WTC11 (cell line): ENCODE data around the gene CAD. TPM values are rescaled to one million over a fixed set of nuclear protein-coding genes. Genes with fewer than 3 reads are reported as not detected.

ENCODE experiments used
- ATAC-seq: fragments of 200-7000 bp; cut with Tn5 transposase; 2 replicates; pipeline ENCODE4 v1.10.0; 2021; ENCODE audit warnings: mild to moderate bottlenecking, moderate library complexity
- CTCF ChIA-PET: fragments of 300-600 bp; sonication (Branson Sonifier 250); formaldehyde crosslinking; loops from one replicate; lab custom pipeline; 2021; ENCODE audit warnings: antibody characterized with exemption; lab: Charles Lee
- POLR2A ChIA-PET: fragments of 350-600 bp; sonication (Branson Sonifier 250); formaldehyde crosslinking; loops from one replicate; lab custom pipeline; 2021; ENCODE audit warnings: antibody characterized with exemption; lab: Charles Lee
- DNase-seq: peaks from one replicate; pipeline ENCODE4 v3.0.0; 2021; ENCODE audit warnings: low spot score
- H3K27ac Mint-ChIP-seq: 2 replicates; pipeline ENCODE4 v1.8.0; 2021; ENCODE audit warnings: mixed read lengths
- H3K27me3 Mint-ChIP-seq: 2 replicates; pipeline ENCODE4 v1.8.0; 2021; ENCODE audit warnings: low read depth, mild to moderate bottlenecking, moderate library complexity, mixed read lengths
- H3K36me3 Mint-ChIP-seq: 2 replicates; pipeline ENCODE4 v1.8.0; 2021; ENCODE audit warnings: mixed read lengths
- H3K4me1 Mint-ChIP-seq: 2 replicates; pipeline ENCODE4 v1.8.0; 2022; ENCODE audit warnings: mixed read lengths
- H3K4me3 Mint-ChIP-seq: 2 replicates; pipeline ENCODE4 v1.8.0; 2021; ENCODE audit warnings: mild to moderate bottlenecking, moderate library complexity, mixed read lengths
- H3K9me3 Mint-ChIP-seq: 2 replicates; pipeline ENCODE4 v1.8.0; 2021; ENCODE audit warnings: mixed read lengths
- CREB1 ChIP-seq: sonication (generic); formaldehyde crosslinking; IDR thresholded peaks from 2 replicates; pipeline ENCODE4 v1.8.0; 2023; ENCODE audit warnings: mild to moderate bottlenecking, missing genetic modification reagents
- ELF4 ChIP-seq: sonication (generic); formaldehyde crosslinking; IDR thresholded peaks from 2 replicates; pipeline ENCODE4 v1.8.1; 2022; ENCODE audit warnings: low read depth, mild to moderate bottlenecking, moderate library complexity, missing genetic modification reagents
- EMX1 ChIP-seq: fragments of 250-450 bp; sonication (Bioruptor Pico); IDR thresholded peaks from 2 replicates; pipeline ENCODE4 v1.8.0; 2021; ENCODE audit warnings: mild to moderate bottlenecking
- ESRRA ChIP-seq: sonication (generic); formaldehyde crosslinking; IDR thresholded peaks from 2 replicates; pipeline ENCODE4 v1.8.1; 2022; ENCODE audit warnings: mild to moderate bottlenecking, missing genetic modification reagents, borderline replicate concordance
- GABPB1 ChIP-seq: sonication (generic); formaldehyde crosslinking; IDR thresholded peaks from 2 replicates; pipeline ENCODE4 v1.8.1; 2023; ENCODE audit warnings: mild to moderate bottlenecking, missing genetic modification reagents
- GTF2I ChIP-seq: fragments of 250-450 bp; sonication (Bioruptor Pico); conservative IDR thresholded peaks from 2 replicates; pipeline ENCODE4 v1.4.0; 2021; ENCODE audit warnings: mild to moderate bottlenecking
- MXD4 ChIP-seq: fragments of 250-450 bp; sonication (Bioruptor Pico); IDR thresholded peaks from 2 replicates; pipeline ENCODE4 v1.8.0; 2021; ENCODE audit warnings: mild to moderate bottlenecking, moderate library complexity, borderline replicate concordance
- MYBL2 ChIP-seq: sonication (generic); formaldehyde crosslinking; IDR thresholded peaks from 2 replicates; pipeline ENCODE4 v1.8.1; 2023; ENCODE audit warnings: mild to moderate bottlenecking, moderate library complexity, missing genetic modification reagents
- NFE2L1 ChIP-seq: sonication (generic); formaldehyde crosslinking; IDR thresholded peaks from 2 replicates; pipeline ENCODE4 v1.8.1; 2023; ENCODE audit warnings: missing genetic modification reagents
- NR1H2 ChIP-seq: sonication (generic); formaldehyde crosslinking; IDR thresholded peaks from 2 replicates; pipeline ENCODE4 v1.9.0; 2021; ENCODE audit warnings: mild to moderate bottlenecking, moderate library complexity, missing genetic modification reagents
- SMAD3 ChIP-seq: sonication (generic); formaldehyde crosslinking; IDR thresholded peaks from 2 replicates; pipeline ENCODE4 v1.8.0; 2022; ENCODE audit warnings: missing genetic modification reagents, mild to moderate bottlenecking, borderline replicate concordance
- TCF7 ChIP-seq: sonication (generic); formaldehyde crosslinking; IDR thresholded peaks from 2 replicates; pipeline ENCODE4 v1.8.0; 2022; ENCODE audit warnings: mild to moderate bottlenecking, low read depth, missing genetic modification reagents, moderate library complexity
- TEAD4 ChIP-seq: sonication (generic); formaldehyde crosslinking; IDR thresholded peaks from 2 replicates; pipeline ENCODE4 v1.8.0; 2022; ENCODE audit warnings: mild to moderate bottlenecking, missing genetic modification reagents
- ZBTB21 ChIP-seq: sonication (generic); formaldehyde crosslinking; IDR thresholded peaks from 2 replicates; pipeline ENCODE4 v1.8.1; 2023; ENCODE audit warnings: mild to moderate bottlenecking, missing genetic modification reagents, borderline replicate concordance
- ZNF219 ChIP-seq: sonication (generic); formaldehyde crosslinking; IDR thresholded peaks from 2 replicates; pipeline ENCODE4 v1.8.0; 2023; ENCODE audit warnings: missing genetic modification reagents, mild to moderate bottlenecking, borderline replicate concordance
- ZNF232 ChIP-seq: sonication (generic); formaldehyde crosslinking; IDR thresholded peaks from 2 replicates; pipeline ENCODE4 v1.8.0; 2022; ENCODE audit warnings: mild to moderate bottlenecking, missing genetic modification reagents
- ZNF423 ChIP-seq: fragments of 250-450 bp; sonication (Bioruptor Pico); IDR thresholded peaks from 2 replicates; pipeline ENCODE4 v2.1.2; 2022; ENCODE audit warnings: mild to moderate bottlenecking, moderate library complexity
- total RNA-seq: library from RNA; stranded (reverse); gene quantifications from 3 replicates; pipeline ENCODE4 v1.2.3, GENCODE V29; 2021
- TF ChIP-seq, protein P1 (sequence below): sonication (generic); formaldehyde crosslinking; IDR thresholded peaks from 2 replicates; pipeline ENCODE4 v1.8.1; 2022; ENCODE audit warnings: mild to moderate bottlenecking, missing genetic modification reagents, moderate library complexity, borderline replicate concordance
- TF ChIP-seq, protein P2 (sequence below): sonication (generic); formaldehyde crosslinking; IDR thresholded peaks from 2 replicates; pipeline ENCODE4 v1.8.1; 2023; ENCODE audit warnings: mild to moderate bottlenecking, moderate library complexity, missing genetic modification reagents
- TF ChIP-seq, protein P3 (sequence below): sonication (generic); formaldehyde crosslinking; conservative IDR thresholded peaks from 2 replicates; pipeline ENCODE4 v1.8.1; 2022; ENCODE audit warnings: mild to moderate bottlenecking, missing genetic modification reagents
- TF ChIP-seq, protein P4 (sequence below): sonication (generic); formaldehyde crosslinking; IDR thresholded peaks from 2 replicates; pipeline ENCODE4 v1.8.1; 2022; ENCODE audit warnings: mild to moderate bottlenecking, moderate library complexity, missing genetic modification reagents

Gene CAD
- total RNA-seq, 1 experiment from 2014 or later, result 178 TPM

DNA sequence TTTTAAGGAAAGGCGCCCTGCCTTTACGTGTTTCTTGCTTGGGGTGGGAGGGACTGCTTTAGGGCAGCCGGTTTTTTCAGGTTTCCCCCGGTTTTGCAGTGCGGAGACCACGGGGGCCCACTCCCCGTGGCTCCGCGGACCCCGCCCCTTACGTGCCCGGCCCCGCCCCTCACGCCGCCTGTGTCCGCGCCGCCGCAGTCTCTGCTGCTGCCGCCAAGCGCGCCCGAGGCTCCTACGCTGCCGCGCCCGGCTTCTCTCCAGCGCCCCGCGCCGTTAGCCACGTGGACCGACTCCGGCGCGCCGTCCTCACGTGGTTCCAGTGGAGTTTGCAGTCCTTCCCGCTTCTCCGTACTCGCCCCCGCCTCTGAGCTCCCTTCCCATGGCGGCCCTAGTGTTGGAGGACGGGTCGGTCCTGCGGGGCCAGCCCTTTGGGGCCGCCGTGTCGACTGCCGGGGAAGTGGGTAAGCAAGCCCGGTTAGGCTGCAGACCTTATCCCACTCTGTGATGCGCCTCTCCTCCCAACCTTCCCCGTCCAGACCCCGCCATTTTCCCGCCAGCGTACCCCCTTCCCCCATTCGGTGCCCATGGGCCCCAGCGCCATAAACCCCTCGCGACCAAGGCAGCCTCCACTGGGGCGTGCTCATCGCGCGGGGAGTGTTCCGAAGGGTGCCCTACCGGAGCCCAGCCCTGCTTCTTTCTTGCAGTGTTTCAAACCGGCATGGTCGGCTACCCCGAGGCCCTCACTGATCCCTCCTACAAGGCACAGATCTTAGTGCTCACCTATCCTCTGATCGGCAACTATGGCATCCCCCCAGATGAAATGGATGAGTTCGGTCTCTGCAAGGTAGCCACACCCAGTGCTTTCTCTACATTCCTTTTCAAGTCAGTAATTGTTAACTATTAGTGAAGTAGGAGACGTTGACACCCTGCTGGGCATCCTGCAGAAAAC lies at the start of gene CAD (continued):
- TF ChIP-seq ESRRA (peak; percentile 93), ZNF232 (CRISPR knock-in tag) (peak; percentile 80; the same call in 1 of the 2 replicates), TEAD4 (0 out of 2 replicates have a peak, but pooled peaks have one; percentile 37), NFE2L1 (peak; percentile 82), GABPB1 (CRISPR knock-in tag) (no peak), ZBTB21 (CRISPR knock-in tag) (peak; percentile 80), CREB1 (CRISPR knock-in tag) (peak; percentile 91), ZNF219 (no peak), TCF7 (CRISPR knock-in tag) (0 out of 2 replicates have a peak, but pooled peaks have one; percentile 54)
- TF ChIP-seq, protein P1, sequence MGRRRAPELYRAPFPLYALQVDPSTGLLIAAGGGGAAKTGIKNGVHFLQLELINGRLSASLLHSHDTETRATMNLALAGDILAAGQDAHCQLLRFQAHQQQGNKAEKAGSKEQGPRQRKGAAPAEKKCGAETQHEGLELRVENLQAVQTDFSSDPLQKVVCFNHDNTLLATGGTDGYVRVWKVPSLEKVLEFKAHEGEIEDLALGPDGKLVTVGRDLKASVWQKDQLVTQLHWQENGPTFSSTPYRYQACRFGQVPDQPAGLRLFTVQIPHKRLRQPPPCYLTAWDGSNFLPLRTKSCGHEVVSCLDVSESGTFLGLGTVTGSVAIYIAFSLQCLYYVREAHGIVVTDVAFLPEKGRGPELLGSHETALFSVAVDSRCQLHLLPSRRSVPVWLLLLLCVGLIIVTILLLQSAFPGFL (CRISPR knock-in tag), result 0 out of 2 replicates have a peak, but pooled peaks have one; percentile 71
- TF ChIP-seq, protein P2, sequence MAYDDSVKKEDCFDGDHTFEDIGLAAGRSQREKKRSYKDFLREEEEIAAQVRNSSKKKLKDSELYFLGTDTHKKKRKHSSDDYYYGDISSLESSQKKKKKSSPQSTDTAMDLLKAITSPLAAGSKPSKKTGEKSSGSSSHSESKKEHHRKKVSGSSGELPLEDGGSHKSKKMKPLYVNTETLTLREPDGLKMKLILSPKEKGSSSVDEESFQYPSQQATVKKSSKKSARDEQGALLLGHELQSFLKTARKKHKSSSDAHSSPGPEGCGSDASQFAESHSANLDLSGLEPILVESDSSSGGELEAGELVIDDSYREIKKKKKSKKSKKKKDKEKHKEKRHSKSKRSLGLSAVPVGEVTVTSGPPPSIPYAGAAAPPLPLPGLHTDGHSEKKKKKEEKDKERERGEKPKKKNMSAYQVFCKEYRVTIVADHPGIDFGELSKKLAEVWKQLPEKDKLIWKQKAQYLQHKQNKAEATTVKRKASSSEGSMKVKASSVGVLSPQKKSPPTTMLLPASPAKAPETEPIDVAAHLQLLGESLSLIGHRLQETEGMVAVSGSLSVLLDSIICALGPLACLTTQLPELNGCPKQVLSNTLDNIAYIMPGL, result peak; percentile 97

DNA sequence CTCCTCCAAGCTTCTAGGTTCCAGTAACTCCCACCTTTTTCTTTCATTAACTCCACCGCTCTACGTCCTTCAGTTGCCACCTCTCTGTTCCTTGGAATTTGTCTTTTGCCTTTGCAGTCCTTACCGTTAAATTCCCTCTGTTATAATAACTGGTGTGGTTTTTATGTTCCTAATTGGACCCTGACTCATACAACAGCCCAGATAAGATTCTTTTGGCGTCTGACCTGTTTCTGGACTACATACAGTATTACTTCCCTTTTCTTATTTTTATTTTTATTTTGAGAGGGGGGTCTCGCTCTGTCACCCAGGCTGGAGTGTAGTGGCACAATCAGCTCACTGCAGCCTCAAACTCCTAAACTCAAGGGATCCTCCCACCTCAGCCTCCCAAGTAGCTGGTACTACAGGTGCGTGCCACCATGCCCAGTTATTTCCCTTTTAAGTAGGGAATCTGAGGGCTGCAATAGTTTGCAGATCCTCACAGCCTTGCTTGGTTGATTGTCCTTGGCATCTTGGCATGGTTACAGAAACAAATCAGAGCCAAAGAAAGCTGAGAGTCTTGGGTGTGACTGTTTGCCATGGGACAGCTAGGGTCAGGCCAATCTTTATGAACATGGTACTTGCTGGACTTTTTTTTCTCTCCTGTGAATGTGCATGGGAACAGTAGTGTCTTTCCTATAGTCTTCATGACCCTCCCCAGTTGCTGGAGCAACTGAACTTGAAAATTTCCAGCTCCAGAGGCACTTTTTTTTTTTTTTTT lies 46.4 kb upstream of the CAD start:
- Mint-ChIP-seq H3K4me3 (peak overlapping the region; percentile 58), H3K4me1 (peaks cover 17% of the 10 kb centered on the region), H3K27me3 (peaks cover 9% of the 10 kb centered on the region), H3K9me3 (no peaks in the 10 kb centered on the region), H3K36me3 (no peaks in the 10 kb centered on the region), H3K27ac (no peak overlapping the region)
- CTCF ChIA-PET, result interaction anchor here (0.7 to 2.6 kb wide), 42 partner anchors 9 to 209 kb away, joined by 3 to 50 read pairs (median 6); partner anchors contain the start of genes ABHD1, ATRAID, CAD and CGREF1
- DNase-seq, result no peak
- no peak for ATAC-seq
- POLR2A ChIA-PET, result no interaction called here
- TF ChIP-seq MXD4 (CRISPR knock-in tag) (no peak), NR1H2 (CRISPR knock-in tag) (no peak), MYBL2 (CRISPR knock-in tag) (no peak), ELF4 (CRISPR knock-in tag) (no peak), ZNF423 (CRISPR knock-in tag) (no peak), EMX1 (CRISPR knock-in tag) (no peak), SMAD3 (CRISPR knock-in tag) (no peak), ZNF232 (CRISPR knock-in tag) (no peak), GTF2I (no peak)
- TF ChIP-seq, protein P3, sequence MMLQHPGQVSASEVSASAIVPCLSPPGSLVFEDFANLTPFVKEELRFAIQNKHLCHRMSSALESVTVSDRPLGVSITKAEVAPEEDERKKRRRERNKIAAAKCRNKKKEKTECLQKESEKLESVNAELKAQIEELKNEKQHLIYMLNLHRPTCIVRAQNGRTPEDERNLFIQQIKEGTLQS (CRISPR knock-in tag), result no peak
- TF ChIP-seq, protein P4, sequence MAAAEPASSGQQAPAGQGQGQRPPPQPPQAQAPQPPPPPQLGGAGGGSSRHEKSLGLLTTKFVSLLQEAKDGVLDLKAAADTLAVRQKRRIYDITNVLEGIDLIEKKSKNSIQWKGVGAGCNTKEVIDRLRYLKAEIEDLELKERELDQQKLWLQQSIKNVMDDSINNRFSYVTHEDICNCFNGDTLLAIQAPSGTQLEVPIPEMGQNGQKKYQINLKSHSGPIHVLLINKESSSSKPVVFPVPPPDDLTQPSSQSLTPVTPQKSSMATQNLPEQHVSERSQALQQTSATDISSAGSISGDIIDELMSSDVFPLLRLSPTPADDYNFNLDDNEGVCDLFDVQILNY (CRISPR knock-in tag), result no peak
